Measurements from ENCODE around the gene SEMA4D.
A peak's percentile ranks its signal among the peaks of the same experiment; 100 is the strongest.

Gene SEMA4D

GRCh38 chr9:89502038-89502601 lies 4.2 kb upstream of the SEMA4D start:
- Mint-ChIP-seq H3K36me3 (peaks cover 2% of the 10 kb centered on the region), H3K9me3 (no peaks in the 10 kb centered on the region), H3K4me3 (no peak overlapping the region), H3K4me1 (peaks cover 48% of the 10 kb centered on the region), H3K27me3 (no peaks in the 10 kb centered on the region), H3K27ac (peak overlapping the region; percentile 3)
- ATAC-seq (ENCODE audit: low read depth) (no peak), DNase-seq (ENCODE audit: low spot score in 2 of 2) (no peak)

- no peak for ATAC-seq (ENCODE audit: low read depth)
- H3K4me3 Mint-ChIP-seq = no peak overlapping the region
- DNase-seq (ENCODE audit: low spot score in 2 of 2) = no peak
These were observed 3.5 kb upstream of the SEMA4D start for GRCh38 chr9:89501311-89501898.

DNA sequence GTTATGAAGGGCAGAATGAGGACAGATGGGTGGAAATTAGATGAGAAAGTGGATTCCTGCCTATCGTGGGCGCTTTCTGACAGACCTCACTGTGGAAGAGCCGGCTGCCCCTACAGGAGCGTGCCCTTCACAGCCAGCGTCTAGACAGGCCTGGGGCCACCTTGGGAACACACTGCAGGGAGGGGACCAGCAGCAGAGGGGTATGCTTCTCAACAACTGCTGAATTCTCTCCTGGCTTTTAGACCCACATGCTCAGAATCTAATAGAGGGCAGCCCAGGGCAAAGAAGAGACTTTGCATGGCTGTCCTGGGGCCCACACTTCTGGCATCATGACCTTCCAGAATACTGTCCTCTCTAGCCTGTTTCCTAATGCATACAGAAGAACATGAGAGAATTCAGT lies 2.1 kb upstream of the SEMA4D start:
- DNase-seq (ENCODE audit: low spot score in 2 of 2) = no peak
- Mint-ChIP-seq H3K27ac (no peak overlapping the region), H3K27me3 (no peaks in the 10 kb centered on the region)

More at GRCh38 chr9:89501311-89501898, 3.5 kb upstream of the SEMA4D start:
- Mint-ChIP-seq H3K27ac (no peak overlapping the region), H3K9me3 (no peaks in the 10 kb centered on the region), H3K36me3 (peaks cover 2% of the 10 kb centered on the region), H3K27me3 (no peaks in the 10 kb centered on the region), H3K4me1 (peaks cover 49% of the 10 kb centered on the region)

DNA sequence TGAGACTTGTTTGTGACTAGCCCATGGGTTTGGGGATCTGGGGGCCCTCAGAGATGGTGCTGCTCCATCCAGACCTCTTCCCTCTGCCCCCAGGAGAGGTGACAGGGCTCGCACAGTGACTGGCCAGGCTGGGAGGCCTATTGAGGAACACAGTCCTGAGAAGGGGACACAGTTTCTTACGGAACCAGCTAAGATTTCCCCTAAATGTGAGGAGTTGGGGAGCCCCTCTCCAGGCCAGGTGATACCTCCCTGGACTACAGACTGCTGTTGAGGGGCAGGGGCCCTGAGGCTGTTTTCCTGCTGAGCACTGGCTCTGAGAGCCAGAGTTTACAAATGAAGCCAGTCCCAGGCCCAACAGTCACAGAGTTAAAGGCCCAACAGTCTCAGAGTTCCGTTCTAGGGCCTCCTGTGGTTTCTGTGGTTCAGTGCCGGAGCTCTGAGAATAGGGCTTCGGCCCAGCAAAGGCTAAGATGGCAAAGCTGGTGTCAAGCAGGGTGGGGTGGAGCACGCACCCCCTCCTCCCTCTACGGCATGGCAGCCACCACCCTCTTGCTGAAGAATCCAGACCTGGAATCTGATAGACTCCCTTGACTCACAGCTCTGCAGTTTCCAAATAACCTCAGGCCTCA lies 1.1 kb upstream of the SEMA4D start:
- H3K27ac Mint-ChIP-seq = peak overlapping the region; percentile 87
- DNase-seq (ENCODE audit: low spot score in 2 of 2) (peak in 1 of 2 donors; percentile 38), ATAC-seq (ENCODE audit: low read depth) (peak; percentile 73)
- peaks cover 2% of the 10 kb centered on the region for H3K36me3 Mint-ChIP-seq
- H3K9me3 Mint-ChIP-seq = no peaks in the 10 kb centered on the region
- H3K4me1 Mint-ChIP-seq = peaks cover 63% of the 10 kb centered on the region
- no peaks in the 10 kb centered on the region for H3K27me3 Mint-ChIP-seq
- H3K4me3 Mint-ChIP-seq = peak overlapping the region; percentile 94

More for the DNA sequence above, 2.1 kb upstream of the SEMA4D start:
- H3K4me1 Mint-ChIP-seq = peaks cover 54% of the 10 kb centered on the region
- no peak overlapping the region for H3K4me3 Mint-ChIP-seq
- no peak for ATAC-seq (ENCODE audit: low read depth)
- peaks cover 2% of the 10 kb centered on the region for H3K36me3 Mint-ChIP-seq
- no peaks in the 10 kb centered on the region for H3K9me3 Mint-ChIP-seq

DNA sequence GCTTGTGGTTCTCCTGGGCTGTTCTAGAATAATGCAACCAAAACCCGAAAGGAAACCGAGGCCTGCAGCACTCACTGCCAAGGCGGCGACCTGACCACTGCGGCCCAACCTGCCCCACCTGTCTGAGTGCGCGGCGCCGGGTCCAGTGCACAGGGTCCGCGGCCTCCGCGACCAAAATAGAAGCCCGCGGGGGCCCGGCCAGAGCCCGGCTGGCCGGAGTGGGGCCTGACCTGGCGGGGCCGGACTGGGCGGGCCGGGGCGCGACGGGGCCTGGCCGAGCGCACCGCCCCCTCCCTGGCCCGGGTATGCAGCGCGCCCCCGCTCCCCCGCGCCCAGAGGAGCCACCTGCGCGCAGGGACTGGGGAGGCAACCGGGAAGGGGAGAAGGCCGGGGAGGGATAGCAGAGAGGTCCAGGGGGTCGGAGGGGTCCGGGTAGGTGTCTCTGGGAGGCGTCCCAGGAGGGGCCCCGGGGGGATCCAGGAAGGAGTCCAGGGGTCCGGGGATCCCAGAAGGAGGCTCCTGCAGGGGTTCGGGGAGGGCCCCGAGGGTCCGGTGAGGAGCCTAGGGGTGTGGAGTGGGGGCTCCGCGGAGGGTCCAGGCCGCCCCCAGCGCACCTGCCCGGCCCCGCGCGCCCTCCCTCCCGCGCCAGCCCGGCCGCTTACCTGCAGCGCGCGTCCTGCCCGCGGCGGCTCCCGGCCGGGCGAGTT lies 503 bp downstream of the SEMA4D start:
- Mint-ChIP-seq H3K9me3 (no peaks in the 10 kb centered on the region), H3K36me3 (peaks cover 3% of the 10 kb centered on the region), H3K4me1 (peaks cover 65% of the 10 kb centered on the region), H3K27me3 (no peaks in the 10 kb centered on the region), H3K27ac (peak overlapping the region; percentile 85), H3K4me3 (peak overlapping the region; percentile 92)
- DNase-seq (ENCODE audit: low spot score in 2 of 2) = peak in 1 of 2 donors; percentile 24
- ATAC-seq (ENCODE audit: low read depth) = peak; percentile 3

- peaks cover 70% of the 10 kb centered on the region for H3K4me1 Mint-ChIP-seq
- DNase-seq (ENCODE audit: low spot score in 2 of 2) (no peak), ATAC-seq (ENCODE audit: low read depth) (peak; percentile 65)
- peak overlapping the region; percentile 85 for H3K27ac Mint-ChIP-seq
- peak overlapping the region; percentile 92 for H3K4me3 Mint-ChIP-seq
- no peaks in the 10 kb centered on the region for H3K9me3 Mint-ChIP-seq
- H3K36me3 Mint-ChIP-seq = peaks cover 9% of the 10 kb centered on the region
- no peaks in the 10 kb centered on the region for H3K27me3 Mint-ChIP-seq
These were observed 1.2 kb downstream of the SEMA4D start for GRCh38 chr9:89496645-89497256.

GRCh38 chr9:89495824-89496560 lies 1.9 kb downstream of the SEMA4D start:
- Mint-ChIP-seq H3K27ac (peak overlapping the region; percentile 85), H3K9me3 (no peaks in the 10 kb centered on the region), H3K27me3 (no peaks in the 10 kb centered on the region), H3K4me1 (peaks cover 70% of the 10 kb centered on the region), H3K4me3 (peak overlapping the region; percentile 92), H3K36me3 (peaks cover 9% of the 10 kb centered on the region)
- no peak for ATAC-seq (ENCODE audit: low read depth)
- no peak for DNase-seq (ENCODE audit: low spot score in 2 of 2)

DNA sequence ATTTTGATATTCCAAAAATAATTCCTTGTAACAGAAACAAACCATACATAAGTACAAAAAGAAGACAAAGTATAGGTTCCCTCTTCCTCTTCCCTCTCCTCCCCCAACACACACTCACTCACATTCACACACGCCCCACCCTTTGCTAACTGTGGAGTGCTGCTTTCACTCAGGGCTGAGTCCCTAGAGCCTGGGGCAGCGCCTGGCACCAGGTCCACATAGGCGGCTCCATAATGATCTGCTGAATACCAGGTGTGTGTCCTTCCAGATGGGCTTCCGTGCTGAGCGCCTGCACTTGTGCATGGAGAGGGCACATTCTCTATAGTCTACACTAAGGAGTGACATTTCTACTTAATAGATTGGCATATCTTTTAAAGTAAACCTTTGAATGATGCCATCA lies 3.7 kb downstream of the SEMA4D start:
- ATAC-seq (ENCODE audit: low read depth) (no peak), DNase-seq (ENCODE audit: low spot score in 2 of 2) (no peak)
- Mint-ChIP-seq H3K4me1 (peaks cover 74% of the 10 kb centered on the region), H3K27me3 (no peaks in the 10 kb centered on the region), H3K36me3 (peaks cover 9% of the 10 kb centered on the region), H3K9me3 (no peaks in the 10 kb centered on the region), H3K4me3 (peak overlapping the region; percentile 51), H3K27ac (peak overlapping the region; percentile 61)

- no peak for ATAC-seq (ENCODE audit: low read depth)
- Mint-ChIP-seq H3K36me3 (peaks cover 12% of the 10 kb centered on the region), H3K4me3 (no peak overlapping the region), H3K9me3 (no peaks in the 10 kb centered on the region), H3K27me3 (no peaks in the 10 kb centered on the region), H3K4me1 (peaks cover 74% of the 10 kb centered on the region), H3K27ac (no peak overlapping the region)
- no peak for DNase-seq (ENCODE audit: low spot score in 2 of 2)
These were observed 4.2 kb downstream of the SEMA4D start for GRCh38 chr9:89493671-89494070.

- Mint-ChIP-seq H3K27ac (peak overlapping the region; percentile 87), H3K36me3 (peaks cover 12% of the 10 kb centered on the region), H3K9me3 (no peaks in the 10 kb centered on the region), H3K27me3 (no peaks in the 10 kb centered on the region), H3K4me3 (no peak overlapping the region), H3K4me1 (peaks cover 71% of the 10 kb centered on the region)
- no peak for ATAC-seq (ENCODE audit: low read depth)
- no peak for DNase-seq (ENCODE audit: low spot score in 2 of 2)
These were observed 4.7 kb downstream of the SEMA4D start for GRCh38 chr9:89493181-89493580.

GRCh38 chr9:89492586-89492985 lies 5.3 kb downstream of the SEMA4D start:
- no peak for ATAC-seq (ENCODE audit: low read depth)
- Mint-ChIP-seq H3K27me3 (no peaks in the 10 kb centered on the region), H3K9me3 (no peaks in the 10 kb centered on the region), H3K27ac (peak overlapping the region; percentile 87), H3K4me3 (peak overlapping the region; percentile 33), H3K36me3 (peaks cover 14% of the 10 kb centered on the region), H3K4me1 (peaks cover 74% of the 10 kb centered on the region)
- no peak for DNase-seq (ENCODE audit: low spot score in 2 of 2)

DNA sequence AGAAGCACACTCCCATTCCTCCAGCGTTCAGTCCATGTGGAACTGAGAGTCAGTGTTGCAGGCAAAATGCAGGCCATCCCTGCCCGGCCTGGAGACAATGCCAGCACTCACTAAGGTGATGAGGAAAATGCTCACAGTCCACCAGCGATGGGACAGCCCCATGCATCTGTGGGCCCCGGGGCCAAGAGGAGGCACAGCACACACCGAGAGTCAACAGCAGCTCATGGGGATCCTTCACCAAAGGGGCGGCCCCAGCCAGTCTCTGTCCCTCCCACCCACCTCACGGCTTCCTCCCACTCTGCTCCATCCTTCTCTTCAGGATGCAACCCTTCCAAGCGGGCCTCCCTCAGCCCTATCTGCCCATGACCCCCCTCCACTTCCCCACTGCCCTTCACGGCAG lies 6.2 kb downstream of the SEMA4D start:
- no peaks in the 10 kb centered on the region for H3K9me3 Mint-ChIP-seq
- no peak for ATAC-seq (ENCODE audit: low read depth)
- no peaks in the 10 kb centered on the region for H3K27me3 Mint-ChIP-seq
- H3K4me1 Mint-ChIP-seq = peaks cover 74% of the 10 kb centered on the region
- no peak for DNase-seq (ENCODE audit: low spot score in 2 of 2)
- peak overlapping the region; percentile 24 for H3K4me3 Mint-ChIP-seq
- H3K36me3 Mint-ChIP-seq = peaks cover 16% of the 10 kb centered on the region
- peak overlapping the region; percentile 87 for H3K27ac Mint-ChIP-seq
